ENCODE measurements around the gene MTA1. TPM values are rescaled to one million over a fixed set of nuclear protein-coding genes. Genes with fewer than 3 reads are reported as not detected.

Gene MTA1
- total RNA-seq, 1 donor from 2014 or later, result 118 TPM

DNA sequence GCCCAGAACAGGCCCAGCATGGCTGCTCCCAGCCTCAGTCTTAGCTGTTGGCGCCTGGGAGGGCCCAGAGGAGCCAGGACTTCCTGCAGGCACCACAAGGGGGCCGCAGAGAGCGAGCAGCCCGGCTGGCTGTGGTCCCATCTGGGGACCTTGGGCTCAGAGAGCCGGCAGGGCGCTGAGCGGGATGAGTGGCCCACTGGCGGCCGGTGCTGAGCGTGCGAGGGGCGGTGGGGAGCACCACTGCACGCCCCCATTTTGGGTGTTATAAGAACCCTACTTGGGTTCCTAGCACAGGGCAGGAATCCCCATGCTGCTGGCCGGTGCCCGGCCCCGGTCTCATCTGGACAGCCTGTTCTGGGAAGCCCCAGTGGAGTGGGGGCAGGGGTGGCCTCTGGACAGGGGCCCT, 29.1 kb downstream of the MTA1 start:
- no peaks in the 10 kb centered on the region for H3K27me3 ChIP-seq
- no peak overlapping the region for H3K4me3 ChIP-seq
- intact Hi-C loops (cut with DNase I), result loop anchor here (1.0 to 2.0 kb wide), 4 partner anchors 20 to 78 kb away; partner anchors contain the start of gene TMEM121
- H3K36me3 ChIP-seq, result peaks cover 28 to 37% of the 10 kb centered on the region in 2 donors
- peak overlapping the region; percentile 45 to 49 for H3K27ac ChIP-seq
- H3K4me1 ChIP-seq, result peaks cover 3 to 10% of the 10 kb centered on the region in 2 donors
- peak in 1 of 2 donors; percentile 85 for DNase-seq (ENCODE audit: low spot score in 2 of 2)
- TF ChIP-seq, protein P1, sequence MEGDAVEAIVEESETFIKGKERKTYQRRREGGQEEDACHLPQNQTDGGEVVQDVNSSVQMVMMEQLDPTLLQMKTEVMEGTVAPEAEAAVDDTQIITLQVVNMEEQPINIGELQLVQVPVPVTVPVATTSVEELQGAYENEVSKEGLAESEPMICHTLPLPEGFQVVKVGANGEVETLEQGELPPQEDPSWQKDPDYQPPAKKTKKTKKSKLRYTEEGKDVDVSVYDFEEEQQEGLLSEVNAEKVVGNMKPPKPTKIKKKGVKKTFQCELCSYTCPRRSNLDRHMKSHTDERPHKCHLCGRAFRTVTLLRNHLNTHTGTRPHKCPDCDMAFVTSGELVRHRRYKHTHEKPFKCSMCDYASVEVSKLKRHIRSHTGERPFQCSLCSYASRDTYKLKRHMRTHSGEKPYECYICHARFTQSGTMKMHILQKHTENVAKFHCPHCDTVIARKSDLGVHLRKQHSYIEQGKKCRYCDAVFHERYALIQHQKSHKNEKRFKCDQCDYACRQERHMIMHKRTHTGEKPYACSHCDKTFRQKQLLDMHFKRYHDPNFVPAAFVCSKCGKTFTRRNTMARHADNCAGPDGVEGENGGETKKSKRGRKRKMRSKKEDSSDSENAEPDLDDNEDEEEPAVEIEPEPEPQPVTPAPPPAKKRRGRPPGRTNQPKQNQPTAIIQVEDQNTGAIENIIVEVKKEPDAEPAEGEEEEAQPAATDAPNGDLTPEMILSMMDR (IDR thresholded peaks at IDR 0.05), result peak; percentile 92 to 98 (median 94)
- no peaks in the 10 kb centered on the region for H3K9me3 ChIP-seq

DNA sequence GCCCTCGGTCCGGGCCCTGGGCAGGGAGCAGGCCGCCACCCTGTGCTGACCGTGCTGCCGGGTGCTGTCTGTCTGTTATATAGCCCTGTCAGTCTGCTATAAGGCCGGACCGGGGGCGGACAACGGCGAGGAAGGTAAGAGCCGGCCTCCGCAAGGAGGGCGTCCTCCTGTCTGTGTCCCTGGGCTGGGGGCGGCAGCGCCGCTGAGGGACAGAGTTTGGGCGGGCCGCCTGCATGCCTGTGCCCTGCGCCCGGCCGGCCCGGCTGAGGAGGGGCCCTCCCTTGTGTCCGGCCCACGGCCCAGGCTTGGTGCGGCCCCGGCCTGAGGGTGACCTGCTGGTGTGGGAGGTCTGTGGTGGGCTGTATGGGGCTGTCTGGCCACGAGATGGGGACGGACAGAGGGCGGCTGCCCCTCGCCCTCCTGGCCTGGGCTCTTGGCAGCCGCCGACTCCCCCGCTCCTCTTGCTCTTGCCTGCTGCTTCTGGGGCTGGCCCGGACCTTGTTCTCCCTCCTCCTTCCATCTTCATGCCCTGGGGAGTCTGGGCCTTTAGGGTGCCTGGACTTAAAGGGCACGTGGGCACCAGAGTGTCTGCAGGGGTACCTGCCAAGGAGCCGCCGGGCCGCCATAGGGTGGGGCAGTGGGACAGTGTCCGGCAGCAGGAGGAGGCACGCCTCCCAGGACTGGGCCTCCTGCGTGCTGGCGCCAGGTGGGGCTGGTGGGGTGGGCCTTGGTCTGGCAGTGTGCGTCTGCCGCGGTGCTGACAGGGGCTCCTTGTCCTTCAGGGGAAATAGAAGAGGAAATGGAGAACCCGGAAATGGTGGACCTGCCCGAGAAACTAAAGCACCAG, 29.9 kb downstream of the MTA1 start:
- Histone ChIP-seq H3K9me3 (no peaks in the 10 kb centered on the region), H3K4me1 (peaks cover 3 to 10% of the 10 kb centered on the region in 2 donors), H3K27ac (no peak overlapping the region), H3K27me3 (no peaks in the 10 kb centered on the region), H3K4me3 (no peak overlapping the region), H3K36me3 (peaks cover 35 to 45% of the 10 kb centered on the region in 2 donors)
- DNase-seq (ENCODE audit: low spot score in 2 of 2), result no peak
- intact Hi-C loops (cut with DNase I), result loop anchor here (2.0 kb wide), 3 partner anchors 19 to 79 kb away; partner anchors contain the start of gene TMEM121
- TF ChIP-seq, protein P1 (IDR thresholded peaks at IDR 0.05), result no peak

DNA sequence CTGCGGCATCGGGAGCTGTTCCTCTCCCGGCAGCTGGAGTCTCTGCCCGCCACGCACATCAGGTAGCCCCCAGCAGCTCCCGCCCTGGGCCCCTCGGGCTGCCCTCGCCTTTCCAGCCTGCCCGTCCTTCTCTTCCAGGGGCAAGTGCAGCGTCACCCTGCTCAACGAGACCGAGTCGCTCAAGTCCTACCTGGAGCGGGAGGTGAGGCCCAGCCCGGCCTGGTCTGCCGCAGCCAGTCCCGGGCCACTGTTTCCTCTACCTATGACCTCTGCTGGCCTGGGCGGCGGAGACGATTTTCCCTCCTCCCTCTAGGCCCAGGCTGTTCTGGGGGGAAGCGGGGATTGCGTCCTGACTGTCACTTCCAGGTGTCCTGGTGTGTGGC, 30.5 kb downstream of the MTA1 start:
- no peak overlapping the region for H3K4me3 ChIP-seq
- no peak for DNase-seq (ENCODE audit: low spot score in 2 of 2)
- peaks cover 36 to 51% of the 10 kb centered on the region in 2 donors for H3K36me3 ChIP-seq
- H3K27me3 ChIP-seq, result no peaks in the 10 kb centered on the region
- intact Hi-C loops (cut with DNase I), result no loop called here
- peaks cover 3 to 10% of the 10 kb centered on the region in 2 donors for H3K4me1 ChIP-seq
- H3K9me3 ChIP-seq, result no peaks in the 10 kb centered on the region
- TF ChIP-seq, protein P1 (IDR thresholded peaks at IDR 0.05), result no peak
- H3K27ac ChIP-seq, result no peak overlapping the region

DNA sequence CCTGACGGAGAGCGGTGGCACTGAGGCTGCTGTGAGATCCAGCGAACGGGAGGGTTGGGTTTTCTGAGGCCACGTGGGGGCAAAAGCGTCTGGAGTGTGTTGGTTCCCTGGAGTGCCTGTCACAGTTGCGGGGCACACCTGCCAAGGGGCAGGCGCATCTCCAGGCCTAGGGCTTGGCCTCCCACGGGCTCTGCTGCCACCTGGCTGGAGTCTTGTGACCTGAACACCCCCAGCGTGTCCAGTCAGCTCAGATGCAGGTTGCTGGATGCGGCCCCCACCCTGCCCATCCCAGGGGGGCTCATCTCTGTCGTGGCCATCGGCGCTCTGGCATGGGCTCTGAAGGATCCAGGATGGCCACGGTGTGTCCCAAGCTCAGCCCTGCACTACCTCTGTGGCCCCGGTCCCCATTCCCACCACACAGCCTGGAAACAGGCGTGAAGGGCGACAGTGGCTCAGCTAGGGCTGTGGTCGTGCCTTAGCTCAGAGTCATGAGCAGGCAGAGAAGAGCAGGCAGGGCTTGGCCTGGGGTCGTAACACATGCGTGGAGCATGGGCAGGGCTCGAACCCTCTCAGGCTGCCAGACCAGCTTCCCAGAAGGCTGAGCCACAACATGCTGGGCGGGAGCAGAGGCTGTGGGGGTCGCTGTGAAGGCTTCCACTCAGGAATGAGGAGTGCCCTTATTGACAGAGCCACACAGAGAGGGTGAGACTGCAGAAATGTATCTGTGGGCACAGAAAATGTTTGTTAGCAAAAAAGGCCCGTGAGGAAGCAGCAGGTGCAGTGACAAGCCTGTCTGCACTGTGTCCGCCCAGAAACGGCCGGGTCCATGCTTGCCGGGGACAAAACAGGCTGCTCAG, 31.5 kb downstream of the MTA1 start:
- Histone ChIP-seq H3K27ac (no peak overlapping the region), H3K4me3 (no peak overlapping the region), H3K4me1 (peaks cover 3 to 10% of the 10 kb centered on the region in 2 donors), H3K27me3 (no peaks in the 10 kb centered on the region), H3K36me3 (peaks cover 46 to 61% of the 10 kb centered on the region in 2 donors), H3K9me3 (no peaks in the 10 kb centered on the region)
- intact Hi-C loops (cut with DNase I), result no loop called here
- DNase-seq (ENCODE audit: low spot score in 2 of 2), result no peak
- TF ChIP-seq, protein P1 (IDR thresholded peaks at IDR 0.05), result no peak

DNA sequence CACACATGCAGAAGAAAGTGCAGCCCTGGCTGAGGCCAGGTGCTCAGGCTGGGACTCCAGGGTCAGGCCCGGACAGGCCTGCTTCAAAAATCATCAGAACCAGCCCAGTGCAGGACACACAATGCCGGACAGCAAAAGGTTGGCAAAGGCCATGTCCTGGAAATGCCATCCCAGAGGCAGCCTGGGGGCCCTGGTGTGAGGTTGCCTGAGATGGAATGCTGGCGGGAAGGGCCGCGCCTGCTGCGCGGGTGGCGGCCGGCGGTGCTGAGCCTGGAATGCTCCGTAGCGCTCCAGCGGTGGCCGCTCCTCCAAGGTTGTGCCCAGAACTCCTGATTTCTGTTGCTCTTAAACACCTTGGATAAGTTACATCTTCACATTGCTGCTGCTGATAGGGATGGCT, 33.3 kb downstream of the MTA1 start:
- no peak for DNase-seq (ENCODE audit: low spot score in 2 of 2)
- H3K27ac ChIP-seq, result no peak overlapping the region
- peaks cover 3 to 10% of the 10 kb centered on the region in 2 donors for H3K4me1 ChIP-seq
- no peaks in the 10 kb centered on the region for H3K9me3 ChIP-seq
- TF ChIP-seq, protein P1 (IDR thresholded peaks at IDR 0.05), result no peak
- no peak overlapping the region for H3K4me3 ChIP-seq
- no peaks in the 10 kb centered on the region for H3K27me3 ChIP-seq
- peaks cover 61 to 74% of the 10 kb centered on the region in 2 donors for H3K36me3 ChIP-seq
- intact Hi-C loops (cut with DNase I), result no loop called here
